ENCODE results near the gene DCAF6.

DCAF6 gene

GRCh38 chr1:167996266-167996665, 59.8 kb downstream of the DCAF6 start:
- no peak for DNase-seq (ENCODE audit: low spot score)
- TF ChIP-seq CTCF (conservative IDR thresholded peaks at IDR 0.05; ENCODE audit: low read depth) = no peak
- no peak overlapping the region for H3K27ac ChIP-seq
- ChIA-PET POLR2A (ENCODE audit: low non-redundant PET) (no interaction called here), CTCF (no interaction called here)

GRCh38 chr1:167997037-167997575, 60.6 kb downstream of the DCAF6 start:
- H3K27ac ChIP-seq = no peak overlapping the region
- TF ChIP-seq CTCF (conservative IDR thresholded peaks at IDR 0.05; ENCODE audit: low read depth) = no peak
- CTCF ChIA-PET = no interaction called here
- POLR2A ChIA-PET (ENCODE audit: low non-redundant PET) = no interaction called here
- no peak for DNase-seq (ENCODE audit: low spot score)

- ChIA-PET CTCF (no interaction called here), POLR2A (ENCODE audit: low non-redundant PET) (no interaction called here)
- no peak overlapping the region for H3K27ac ChIP-seq
- no peak for DNase-seq (ENCODE audit: low spot score)
- TF ChIP-seq CTCF (conservative IDR thresholded peaks at IDR 0.05; ENCODE audit: low read depth) = no peak
Observed at GRCh38 chr1:167999877-168000276, 63.4 kb downstream of the DCAF6 start.

GRCh38 chr1:168000656-168001055, 64.2 kb downstream of the DCAF6 start:
- ChIA-PET CTCF (no interaction called here), POLR2A (ENCODE audit: low non-redundant PET) (no interaction called here)

GRCh38 chr1:168001213-168001612, 64.7 kb downstream of the DCAF6 start:
- H3K27ac ChIP-seq = no peak overlapping the region
- POLR2A ChIA-PET (ENCODE audit: low non-redundant PET) = no interaction called here
- no peak for DNase-seq (ENCODE audit: low spot score)
- TF ChIP-seq CTCF (conservative IDR thresholded peaks at IDR 0.05; ENCODE audit: low read depth) = no peak
- CTCF ChIA-PET = interaction anchor here (0.6 kb wide), 2 partner anchors 151 to 380 kb away, joined by 3 read pairs; no protein-coding TSS in a partner anchor

More at GRCh38 chr1:168000656-168001055, 64.2 kb downstream of the DCAF6 start:
- no peak overlapping the region for H3K27ac ChIP-seq
- TF ChIP-seq CTCF (conservative IDR thresholded peaks at IDR 0.05; ENCODE audit: low read depth) = no peak
- no peak for DNase-seq (ENCODE audit: low spot score)

GRCh38 chr1:168004531-168004930, 68.0 kb downstream of the DCAF6 start:
- no peak for DNase-seq (ENCODE audit: low spot score)
- no peak overlapping the region for H3K27ac ChIP-seq
- no peak for TF ChIP-seq CTCF (conservative IDR thresholded peaks at IDR 0.05; ENCODE audit: low read depth)
- ChIA-PET CTCF (interaction anchor here (0.6 kb wide), 1 partner anchor 37 kb away, joined by 6 read pairs; no protein-coding TSS in a partner anchor), POLR2A (ENCODE audit: low non-redundant PET) (no interaction called here)
